H1 (cell line): Measurements from ENCODE around the gene MYLK2. TPM values are rescaled to one million over a fixed set of nuclear protein-coding genes. Genes with fewer than 3 reads are reported as not detected.

ENCODE experiments used
- GABPA ChIP-seq: IDR thresholded peaks from 2 replicates; pipeline ENCODE4 v1.6.1; 2011; ENCODE audit warnings: mild to moderate bottlenecking, low read length, moderate library complexity, borderline replicate concordance; ENCODE audit not compliant: insufficient read depth
- SAP30 ChIP-seq: fragments of 300-600 bp; sonication (generic); IDR thresholded peaks from 2 replicates; pipeline ENCODE4 v1.7.1; 2012; ENCODE audit warnings: low read length, moderate library complexity, mild to moderate bottlenecking, inconsistent platforms; ENCODE audit not compliant: insufficient read depth, insufficient replicate concordance
- polyA plus RNA-seq, 7 experiments: library from polyadenylated mRNA; depleted of rRNA in 3 of 7; stranded (reverse) in 5 of 7; unstranded in 2 of 7; fragments of >200 nt in 5 of 7; fragments of 200-250 nt in 2 of 7; gene quantifications; 1 replicate in 5 of 7; 2 replicates in 1 of 7; 4 replicates in 1 of 7; pipeline versions ENCODE4 v1.2.1 to v1.2.3, GENCODE V29; 2011 to 2013; ENCODE audit warnings: missing spikeins in 2 of 7, mixed read lengths in 2 of 7
- total RNA-seq: library from RNA; stranded (reverse); fragmentation: NEBNext Ultra II Directional; extraction: Animal tissue kit (Norgen Biotek cat#: 25700); gene quantifications from 2 replicates; pipeline ENCODE4 v1.2.1, GENCODE V29; 2021
- TF ChIP-seq, protein P1 (sequence below): IDR thresholded peaks from 2 replicates; pipeline ENCODE4 v1.6.1; 2011; ENCODE audit warnings: low read length, improper control_type of control experiment

The MYLK2 gene
- total and polyA plus RNA-seq, 2 of the 8 experiments (the other 6 are each of a cell fraction or from before 2014, with no cell fraction given), result 0.22 to 0.26 TPM

DNA sequence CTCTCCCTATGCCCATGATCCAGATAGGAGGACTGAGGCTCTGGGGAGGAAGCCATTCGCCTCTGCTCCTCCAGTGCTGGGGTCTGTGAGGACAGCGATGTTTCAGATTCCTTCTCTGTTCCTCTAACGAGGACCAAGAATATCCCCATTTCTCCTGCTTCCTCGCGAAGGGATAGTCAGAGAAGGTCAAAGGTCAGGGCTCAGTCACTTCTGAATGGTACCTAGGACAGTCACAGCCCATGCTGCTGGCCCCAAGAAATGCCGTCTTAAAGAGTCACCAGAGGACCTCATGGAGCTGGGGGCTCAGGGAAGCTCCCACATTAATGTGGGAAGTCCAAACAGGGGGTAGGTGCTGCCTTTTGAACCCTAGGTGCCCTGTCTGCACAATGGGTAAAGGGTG lies 24.1 kb downstream of the MYLK2 start (continued):
- TF ChIP-seq SAP30 (no peak), GABPA (no peak)
- TF ChIP-seq, protein P1, sequence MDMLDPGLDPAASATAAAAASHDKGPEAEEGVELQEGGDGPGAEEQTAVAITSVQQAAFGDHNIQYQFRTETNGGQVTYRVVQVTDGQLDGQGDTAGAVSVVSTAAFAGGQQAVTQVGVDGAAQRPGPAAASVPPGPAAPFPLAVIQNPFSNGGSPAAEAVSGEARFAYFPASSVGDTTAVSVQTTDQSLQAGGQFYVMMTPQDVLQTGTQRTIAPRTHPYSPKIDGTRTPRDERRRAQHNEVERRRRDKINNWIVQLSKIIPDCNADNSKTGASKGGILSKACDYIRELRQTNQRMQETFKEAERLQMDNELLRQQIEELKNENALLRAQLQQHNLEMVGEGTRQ, result no peak
